Ovary (tissue), 9 donors: ENCODE results near the gene WDR82. TPM values are rescaled to one million over a fixed set of nuclear protein-coding genes. Genes with fewer than 3 reads are reported as not detected.

ENCODE experiments used
- DNase-seq, 5 donors: peaks; one replicate each; pipeline ENCODE4 v3.0.0-alpha.2; 2019 to 2020
- H3K27ac ChIP-seq, 2 donors: fragments of 200-600 bp; one replicate each; pipeline versions ENCODE4 v1.5.1 to v1.8.0; 2019 to 2022
- H3K27me3 ChIP-seq: fragments of 200-600 bp; one replicate; pipeline ENCODE4 v1.8.0; 2022
- H3K36me3 ChIP-seq: fragments of 200-600 bp; sonication (generic); one replicate; pipeline ENCODE4 v1.5.1; 2019
- H3K4me1 ChIP-seq: one replicate; pipeline ENCODE4 v1.8.1; 2013; ENCODE audit warnings: mild to moderate bottlenecking, moderate library complexity; ENCODE audit not compliant: insufficient read depth
- H3K4me3 ChIP-seq: fragments of 200-600 bp; sonication (generic); one replicate; pipeline ENCODE4 v1.5.1; 2017
- H3K9me3 ChIP-seq, 2 donors: fragments of 200-600 bp in 1 of 2; sonication (generic) in 1 of 2; one replicate each; pipeline versions ENCODE4 v1.5.1 to v1.8.1; 2013 to 2019; ENCODE audit warnings: mild to moderate bottlenecking in 1 of 2, moderate library complexity in 1 of 2
- EP300 ChIP-seq: sonication (generic); formaldehyde crosslinking; IDR thresholded peaks from one replicate; pipeline ENCODE4 v1.6.1; 2017; ENCODE audit warnings: antibody characterized with exemption
- POLR2A ChIP-seq: fragments of 450-650 bp; IDR thresholded peaks from one replicate; pipeline ENCODE4 v1.6.1; 2017; ENCODE audit warnings: antibody characterized with exemption, mild to moderate bottlenecking, moderate library complexity
- WGBS, 3 donors: extraction: QIAGEN DNeasy Blood & Tissue Kit in 1 of 3; methylation state at CpG; one replicate each; pipeline versions ENCODE4 v1.1.5 to v1.1.7; 2013 to 2017; 5-methylcytosine and 5-hydroxymethylcytosine counted together
- intact Hi-C, 4 donors: fragments of 100-400 bp; cut with DNase I; formaldehyde crosslinking; loops; one replicate each; pipeline versions ENCODE4 v1.11.0 to v1.15.1; 2022 to 2023
- polyA plus RNA-seq, 2 donors: library from polyadenylated mRNA; stranded (reverse); fragments of 200-250 nt in 1 of 2; fragments of 350-450 nt in 1 of 2; fragmentation: Illumina TruSeq in 1 of 2; extraction: RNeasy Lipid Tissue Mini Kit (QIAGEN cat#74804) in 1 of 2; gene quantifications; one replicate each; pipeline ENCODE4 v1.2.3, GENCODE V29; 2013 to 2014
- total RNA-seq, 7 donors: library from RNA; depleted of rRNA in 2 of 7; stranded (reverse); fragments of >200 nt in 2 of 7; fragmentation: NEBNext Ultra II Directional in 3 of 7; extraction: Animal tissue kit (Norgen Biotek cat#: 25700) in 3 of 7; gene quantifications; one replicate each; pipeline versions ENCODE4 v1.1.0 to v1.2.4, GENCODE V29; 2016 to 2023
- TF ChIP-seq, protein P1 (sequence below), 3 donors: fragments of 450-650 bp in 2 of 3; fragments of 200-600 bp in 1 of 3; IDR thresholded peaks; one replicate each; pipeline versions ENCODE4 v1.5.1 to v1.8.0; 2016 to 2022; ENCODE audit warnings: antibody characterized with exemption in 3 of 3, mild to moderate bottlenecking in 1 of 3
- donor health status: DM: no; HTN: no; CAD: no; lungs with moderate emphysema.
- donor health status: DM: no; HTN: no; CAD: no.
- donor health status: Bipolar disorder and iron deficiency.
- donor health status: DM: yes; HTN: yes; CAD: no.
- donor health status: DM: no; HTN: no; CAD: no.
- donor health status: DM: yes; HTN: yes; CAD: no.

The WDR82 gene
- total and polyA plus RNA-seq, 9 donors: 36.4 to 110 (median 95.2) TPM

DNA sequence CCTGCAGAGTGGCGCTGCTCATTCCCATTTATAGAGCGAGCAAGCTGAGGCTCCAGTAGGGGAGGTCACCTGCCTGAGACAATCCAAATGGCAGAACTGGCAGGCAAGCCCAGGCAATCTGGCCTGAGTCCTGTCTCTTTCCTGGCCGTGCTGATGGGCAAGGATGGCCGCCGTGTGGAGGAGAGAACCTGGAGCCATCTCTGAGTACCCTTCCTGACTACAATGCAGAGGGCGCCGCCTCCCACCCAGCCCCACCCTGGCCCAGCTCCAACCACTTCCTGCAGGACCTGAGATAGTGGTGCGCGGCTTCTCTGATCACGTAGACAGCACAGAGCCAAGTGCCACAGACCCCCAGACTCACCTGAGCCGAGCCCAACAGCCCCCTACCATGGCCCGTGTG, 60.0 kb downstream of the WDR82 start:
- intact Hi-C loops: no loop called here
- TF ChIP-seq, protein P1, sequence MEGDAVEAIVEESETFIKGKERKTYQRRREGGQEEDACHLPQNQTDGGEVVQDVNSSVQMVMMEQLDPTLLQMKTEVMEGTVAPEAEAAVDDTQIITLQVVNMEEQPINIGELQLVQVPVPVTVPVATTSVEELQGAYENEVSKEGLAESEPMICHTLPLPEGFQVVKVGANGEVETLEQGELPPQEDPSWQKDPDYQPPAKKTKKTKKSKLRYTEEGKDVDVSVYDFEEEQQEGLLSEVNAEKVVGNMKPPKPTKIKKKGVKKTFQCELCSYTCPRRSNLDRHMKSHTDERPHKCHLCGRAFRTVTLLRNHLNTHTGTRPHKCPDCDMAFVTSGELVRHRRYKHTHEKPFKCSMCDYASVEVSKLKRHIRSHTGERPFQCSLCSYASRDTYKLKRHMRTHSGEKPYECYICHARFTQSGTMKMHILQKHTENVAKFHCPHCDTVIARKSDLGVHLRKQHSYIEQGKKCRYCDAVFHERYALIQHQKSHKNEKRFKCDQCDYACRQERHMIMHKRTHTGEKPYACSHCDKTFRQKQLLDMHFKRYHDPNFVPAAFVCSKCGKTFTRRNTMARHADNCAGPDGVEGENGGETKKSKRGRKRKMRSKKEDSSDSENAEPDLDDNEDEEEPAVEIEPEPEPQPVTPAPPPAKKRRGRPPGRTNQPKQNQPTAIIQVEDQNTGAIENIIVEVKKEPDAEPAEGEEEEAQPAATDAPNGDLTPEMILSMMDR (IDR thresholded peaks at IDR 0.05): no peak
- TF ChIP-seq POLR2A (no peak), EP300 (no peak)
- peaks cover 15% of the 10 kb centered on the region for H3K4me1 ChIP-seq
- 82 to 84% (median 83%) methylated on average over 12 of the region's 12 CpGs for WGBS, 3 donors
- H3K4me3 ChIP-seq: no peak overlapping the region
- no peak overlapping the region for H3K27ac ChIP-seq
- no peaks in the 10 kb centered on the region for H3K27me3 ChIP-seq
- H3K9me3 ChIP-seq: no peaks in the 10 kb centered on the region
- H3K36me3 ChIP-seq: no peaks in the 10 kb centered on the region
- peak in 3 of 5 donors; percentile 16 to 44 (median 25) for DNase-seq

DNA sequence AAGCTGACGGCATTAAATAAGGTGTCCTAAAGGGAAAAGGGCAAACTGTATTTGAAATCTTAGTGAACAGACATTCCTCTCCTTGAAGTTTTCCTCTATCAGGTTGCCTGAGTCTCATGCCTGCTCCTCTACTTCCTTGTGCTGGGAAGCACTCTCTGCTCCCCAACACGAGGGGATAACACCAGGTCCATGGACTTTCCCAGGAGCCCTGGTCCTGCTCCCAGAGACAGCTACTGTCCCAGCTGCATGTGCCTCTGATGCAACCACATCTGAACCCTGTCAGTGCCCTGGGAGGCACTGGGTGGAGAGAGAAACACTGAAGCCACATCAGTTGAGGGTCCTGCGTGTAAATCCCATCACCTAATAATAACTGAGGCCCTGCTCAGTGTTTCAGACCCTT, 60.4 kb downstream of the WDR82 start:
- intact Hi-C loops: no loop called here
- H3K36me3 ChIP-seq: no peaks in the 10 kb centered on the region

DNA sequence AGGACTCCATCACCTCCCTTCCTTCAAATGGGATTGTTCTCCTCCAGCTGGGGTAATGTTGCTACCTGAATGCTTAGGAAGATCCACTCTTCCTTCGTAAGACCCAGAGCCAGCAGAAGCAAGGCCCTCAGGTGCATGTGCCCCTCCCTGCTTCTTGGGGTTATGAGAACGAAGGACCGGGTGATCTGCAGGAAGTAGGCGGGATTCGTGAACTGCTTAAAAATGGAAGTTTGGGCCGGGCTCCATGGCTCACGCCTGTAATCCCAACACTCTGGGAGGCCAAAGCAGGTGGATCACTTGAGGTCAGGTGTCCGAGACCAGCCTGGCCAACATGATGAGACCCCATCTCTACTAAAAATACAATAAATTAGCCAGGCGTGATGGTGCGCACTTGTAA, 61.0 kb downstream of the WDR82 start:
- no peak overlapping the region for H3K4me3 ChIP-seq
- intact Hi-C loops: no loop called here
- H3K4me1 ChIP-seq: peaks cover 15% of the 10 kb centered on the region
- no peak for TF ChIP-seq POLR2A
- TF ChIP-seq EP300: no peak
- TF ChIP-seq, protein P1 (IDR thresholded peaks at IDR 0.05): no peak
- no peaks in the 10 kb centered on the region for H3K36me3 ChIP-seq
- no peaks in the 10 kb centered on the region for H3K27me3 ChIP-seq
- no peaks in the 10 kb centered on the region for H3K9me3 ChIP-seq
- peak in 1 of 5 donors; percentile 30 for DNase-seq
- WGBS, 3 donors: 65 to 77% (median 74%) methylated on average over 10 of the region's 10 CpGs
- no peak overlapping the region for H3K27ac ChIP-seq

More for the DNA sequence above, 60.4 kb downstream of the WDR82 start:
- no peaks in the 10 kb centered on the region for H3K9me3 ChIP-seq
- no peak for DNase-seq
- H3K4me1 ChIP-seq: peaks cover 15% of the 10 kb centered on the region
- H3K27me3 ChIP-seq: no peaks in the 10 kb centered on the region
- H3K27ac ChIP-seq: no peak overlapping the region
- TF ChIP-seq, protein P1 (IDR thresholded peaks at IDR 0.05): no peak
- TF ChIP-seq POLR2A (no peak), EP300 (no peak)
- H3K4me3 ChIP-seq: no peak overlapping the region
- 79 to 84% (median 80%) methylated on average over 3 of the region's 3 CpGs for WGBS, 3 donors

DNA sequence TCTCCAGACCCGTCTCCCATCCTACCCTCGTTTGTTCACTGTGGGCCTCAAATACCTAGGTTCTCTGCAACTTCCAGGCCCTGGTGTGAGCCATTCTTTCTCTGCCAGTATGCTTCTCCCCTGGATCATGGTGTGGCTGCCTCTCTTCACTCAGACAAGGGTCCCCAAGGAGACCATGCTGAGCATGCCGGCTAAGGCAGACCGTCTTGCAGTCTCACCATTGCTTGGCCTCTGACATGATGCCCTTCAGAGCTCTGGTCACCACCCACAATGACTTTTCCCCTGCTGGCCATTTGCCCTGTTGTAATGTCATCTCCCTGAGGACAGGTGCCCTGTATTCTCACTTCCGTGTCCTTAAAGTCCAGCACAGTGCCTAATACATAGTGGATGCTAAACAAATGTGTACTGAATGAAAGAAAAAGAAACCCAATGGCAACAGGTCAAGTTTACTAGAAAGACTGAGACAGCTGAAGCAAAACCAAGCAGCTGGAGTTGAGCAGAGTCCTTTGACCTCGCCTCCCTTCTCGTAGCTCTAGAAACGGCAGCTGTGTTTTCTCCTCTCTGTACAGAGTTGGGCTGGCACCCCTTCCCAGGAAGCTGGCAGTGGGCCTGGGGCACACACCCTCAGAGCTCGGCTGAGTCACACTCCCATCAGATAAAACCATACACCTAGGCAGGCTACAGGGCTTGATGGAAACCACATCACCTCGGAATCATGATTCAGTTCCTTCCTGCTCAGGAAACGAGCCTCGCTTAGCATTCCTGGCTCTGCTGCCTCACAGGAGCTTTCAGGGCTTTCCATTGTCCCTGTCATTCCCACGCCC, 61.7 kb downstream of the WDR82 start:
- Histone ChIP-seq H3K27me3 (no peaks in the 10 kb centered on the region), H3K9me3 (no peaks in the 10 kb centered on the region), H3K4me1 (peaks cover 10% of the 10 kb centered on the region), H3K4me3 (no peak overlapping the region), H3K36me3 (no peaks in the 10 kb centered on the region), H3K27ac (no peak overlapping the region)
- 14 to 25% (median 18%) methylated on average over 13 of the region's 13 CpGs for whole genome bisulfite sequencing, 3 donors
- peak; percentile 55 to 81 (median 68) for DNase-seq
- intact Hi-C loops: no loop called here
- TF ChIP-seq EP300 (no peak), POLR2A (no peak)
- TF ChIP-seq, protein P1 (IDR thresholded peaks at IDR 0.05): no peak
